AG09309 (cell line): ENCODE measurements around the gene RIPOR3.

ENCODE experiments used
- DNase-seq: peaks from one replicate; pipeline ENCODE4 v3.0.0-alpha.2; 2010; ENCODE audit warnings: low read depth
- H3K4me3 ChIP-seq: 2 replicates; pipeline ENCODE4 v1.5.1; 2011; ENCODE audit warnings: mild to moderate bottlenecking, low read depth, low read length, moderate library complexity; ENCODE audit not compliant: control insufficient read depth
- TF ChIP-seq, protein P1 (sequence below): IDR thresholded peaks from 2 replicates; pipeline ENCODE4 v1.5.1; 2011; ENCODE audit warnings: mild to moderate bottlenecking, low read depth, low read length, inconsistent platforms; ENCODE audit not compliant: insufficient read depth, control insufficient read depth; ENCODE audit errors: missing control alignments

RIPOR3 gene

DNA sequence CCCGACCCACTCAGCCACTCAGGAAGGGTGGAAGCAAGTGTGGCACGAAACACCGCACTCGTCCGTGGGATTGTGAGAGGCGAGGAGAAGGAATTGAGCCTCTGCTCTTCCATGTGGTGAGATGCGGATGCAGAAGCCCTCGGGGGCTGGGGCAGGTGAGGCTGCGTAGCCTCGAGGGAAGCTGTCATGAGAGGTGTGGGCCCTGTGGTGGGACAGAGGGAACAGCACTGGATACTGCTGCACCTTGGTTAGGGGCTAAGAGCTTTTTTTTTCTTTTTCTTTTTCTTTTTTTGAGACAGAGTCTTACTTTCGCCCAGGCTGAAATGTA, 94.7 kb downstream of the RIPOR3 start:
- DNase-seq, result no peak
- TF ChIP-seq, protein P1, sequence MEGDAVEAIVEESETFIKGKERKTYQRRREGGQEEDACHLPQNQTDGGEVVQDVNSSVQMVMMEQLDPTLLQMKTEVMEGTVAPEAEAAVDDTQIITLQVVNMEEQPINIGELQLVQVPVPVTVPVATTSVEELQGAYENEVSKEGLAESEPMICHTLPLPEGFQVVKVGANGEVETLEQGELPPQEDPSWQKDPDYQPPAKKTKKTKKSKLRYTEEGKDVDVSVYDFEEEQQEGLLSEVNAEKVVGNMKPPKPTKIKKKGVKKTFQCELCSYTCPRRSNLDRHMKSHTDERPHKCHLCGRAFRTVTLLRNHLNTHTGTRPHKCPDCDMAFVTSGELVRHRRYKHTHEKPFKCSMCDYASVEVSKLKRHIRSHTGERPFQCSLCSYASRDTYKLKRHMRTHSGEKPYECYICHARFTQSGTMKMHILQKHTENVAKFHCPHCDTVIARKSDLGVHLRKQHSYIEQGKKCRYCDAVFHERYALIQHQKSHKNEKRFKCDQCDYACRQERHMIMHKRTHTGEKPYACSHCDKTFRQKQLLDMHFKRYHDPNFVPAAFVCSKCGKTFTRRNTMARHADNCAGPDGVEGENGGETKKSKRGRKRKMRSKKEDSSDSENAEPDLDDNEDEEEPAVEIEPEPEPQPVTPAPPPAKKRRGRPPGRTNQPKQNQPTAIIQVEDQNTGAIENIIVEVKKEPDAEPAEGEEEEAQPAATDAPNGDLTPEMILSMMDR, result no peak

DNA sequence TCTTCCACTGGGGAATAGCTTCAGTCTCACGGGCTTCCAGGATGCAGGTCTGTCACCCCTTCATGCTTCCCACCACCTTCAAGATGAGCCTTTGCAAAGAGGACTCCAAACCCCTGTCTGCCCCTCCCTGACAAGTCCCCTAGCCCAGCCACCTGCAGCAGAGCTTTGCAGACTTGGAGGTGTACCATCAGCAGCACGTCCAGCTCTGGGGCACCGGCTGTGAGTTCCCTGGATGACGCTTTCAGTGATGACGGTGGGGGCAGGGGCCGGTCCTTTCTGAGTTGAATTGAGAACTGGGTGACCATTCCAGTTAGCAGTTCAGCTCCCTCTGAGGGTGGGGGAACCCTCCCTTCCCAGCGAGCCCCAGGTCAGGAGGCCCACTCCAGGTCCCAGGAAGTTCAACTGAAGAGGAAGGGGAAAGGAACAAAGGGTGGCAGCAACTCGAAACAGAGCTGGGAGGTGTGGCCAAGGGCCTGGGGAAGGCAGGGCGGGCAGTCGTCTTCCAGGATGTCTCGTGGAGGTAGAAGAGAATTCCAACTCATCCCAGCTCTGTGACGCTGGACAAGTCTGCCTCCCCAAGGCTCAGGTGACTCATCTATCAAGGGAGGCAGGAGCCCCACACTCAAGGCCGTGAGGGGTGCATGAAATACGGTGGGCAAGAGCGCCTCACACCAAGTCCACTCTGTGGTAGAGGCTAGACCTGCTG, 95.2 kb downstream of the RIPOR3 start:
- DNase-seq, result no peak
- H3K4me3 ChIP-seq, result no peak overlapping the region
- TF ChIP-seq, protein P1, result no peak

More for the DNA sequence above, 94.7 kb downstream of the RIPOR3 start:
- no peak overlapping the region for H3K4me3 ChIP-seq

DNA sequence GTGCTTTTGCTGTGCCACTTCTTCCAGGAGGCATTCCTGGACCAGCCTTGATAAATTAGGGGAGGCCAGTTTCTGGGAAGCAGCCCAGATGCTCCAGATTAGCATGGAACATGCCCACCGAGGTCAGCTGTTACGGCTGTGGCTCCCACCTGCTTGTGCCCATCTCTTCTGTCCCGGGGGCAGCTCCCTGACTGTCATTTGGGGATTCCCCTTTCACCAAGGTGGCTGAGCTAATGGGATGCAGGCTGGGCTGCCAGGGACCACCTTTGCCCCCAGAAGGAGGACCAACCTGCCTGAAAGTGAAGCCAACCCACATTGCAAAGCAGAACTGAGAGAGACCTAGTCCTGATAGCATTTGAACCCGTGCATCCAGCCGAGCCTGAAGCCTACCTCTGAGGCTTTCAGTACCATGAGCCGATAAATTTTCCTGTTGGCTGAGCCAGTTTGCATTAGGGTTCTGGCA, 95.9 kb downstream of the RIPOR3 start:
- DNase-seq, result no peak
- TF ChIP-seq, protein P1, result no peak
- no peak overlapping the region for H3K4me3 ChIP-seq

DNA sequence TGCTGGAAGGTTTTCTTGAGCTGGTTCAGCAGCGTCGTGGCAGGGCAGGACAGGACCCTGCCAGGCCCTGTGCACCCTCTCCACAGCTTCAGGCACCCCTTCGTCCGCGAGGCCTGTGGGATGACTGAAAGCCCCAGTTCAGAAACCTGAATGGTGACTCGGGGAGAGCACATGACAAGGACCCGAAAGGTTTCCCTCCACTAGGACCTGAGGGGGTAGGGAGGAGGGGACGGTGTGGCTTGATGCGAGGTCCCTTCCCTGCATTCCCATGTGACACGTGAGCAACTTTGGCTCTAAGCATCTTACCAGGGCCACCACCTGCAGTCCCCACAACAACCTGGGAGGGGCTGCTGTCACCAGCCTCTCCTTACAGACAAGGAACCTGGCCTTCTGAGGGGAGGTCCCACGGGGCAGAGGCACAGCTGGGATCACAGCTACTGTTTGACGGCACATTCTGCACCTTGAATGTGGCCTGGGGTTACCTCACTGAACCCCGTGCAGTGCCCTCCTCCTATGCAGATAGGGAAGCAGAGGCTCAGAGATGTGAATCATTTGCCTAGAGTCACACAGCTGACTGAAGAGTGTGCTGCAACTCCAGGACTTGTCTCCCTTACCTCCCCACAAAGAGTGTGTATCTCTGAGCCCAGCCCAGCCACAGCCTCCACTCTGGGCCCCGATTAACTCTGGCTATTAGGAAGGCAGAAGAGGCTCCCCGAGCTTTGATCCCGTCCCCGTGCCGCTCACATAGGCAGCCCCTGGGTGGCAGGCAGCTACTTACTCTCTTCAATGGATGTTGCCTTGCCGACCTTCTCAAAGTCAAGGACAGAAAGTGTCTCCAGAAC, 96.5 kb downstream of the RIPOR3 start:
- TF ChIP-seq, protein P1, result no peak
- DNase-seq, result no peak
- no peak overlapping the region for H3K4me3 ChIP-seq

DNA sequence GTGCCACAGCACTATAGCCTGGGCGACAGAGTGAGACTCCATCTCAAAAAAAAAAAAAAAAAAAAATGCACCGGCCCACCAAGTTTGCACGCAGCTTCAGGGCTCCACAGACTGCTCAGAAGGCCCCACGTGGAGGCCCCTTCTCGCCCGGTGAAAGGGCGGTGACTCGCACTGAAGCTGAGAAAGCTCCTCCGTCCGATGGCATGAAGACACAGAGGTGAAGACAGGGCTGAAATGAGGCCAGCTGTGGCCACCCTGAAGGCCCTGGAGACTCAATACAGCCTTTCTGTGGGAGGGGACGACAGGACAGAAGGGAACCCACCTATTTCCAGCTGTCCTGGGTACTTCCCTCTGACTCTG, 97.1 kb downstream of the RIPOR3 start:
- TF ChIP-seq, protein P1, result no peak
- H3K4me3 ChIP-seq, result no peak overlapping the region
- DNase-seq, result no peak

DNA sequence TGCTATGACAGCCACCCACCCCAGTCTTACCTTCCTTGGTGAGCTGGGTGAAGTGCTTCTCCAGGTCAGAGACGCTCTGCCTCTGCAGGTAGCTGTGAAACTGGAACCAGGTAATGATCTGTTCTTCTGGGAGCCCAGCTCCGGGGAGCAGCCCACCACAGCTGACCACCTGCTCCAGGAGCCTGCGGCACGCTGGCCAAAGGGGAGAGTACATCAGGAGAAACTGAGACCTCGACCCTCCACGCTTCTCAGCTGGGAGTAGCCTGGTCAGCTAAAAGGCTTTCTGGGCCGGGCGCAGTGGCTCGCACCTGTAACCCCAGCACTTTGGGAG, 98.4 kb downstream of the RIPOR3 start:
- DNase-seq, result no peak
- H3K4me3 ChIP-seq, result no peak overlapping the region
- TF ChIP-seq, protein P1, result no peak
